ENCODE measurements around the gene NDUFA11. TPM values are rescaled to one million over a fixed set of nuclear protein-coding genes. Genes with fewer than 3 reads are reported as not detected.

NDUFA11 gene
- total RNA-seq, 1 experiment from 2014 or later, result 244 TPM

GRCh38 chr19:5905114-5905778, 1.7 kb upstream of the NDUFA11 start:
- Histone ChIP-seq H3K27me3 (ENCODE audit: control insufficient read depth, insufficient read depth, low read length) (no peaks in the 10 kb centered on the region), H3K36me3 (replicated peaks; ENCODE audit: control insufficient read depth, insufficient read depth, low read length) (peaks cover 1% of the 10 kb centered on the region), H3K4me3 (ENCODE audit: insufficient read depth, low read depth, low read length) (peak overlapping the region; percentile 64)
- no peak for DNase-seq

- peak; percentile 100 for DNase-seq
- H3K4me3 ChIP-seq (ENCODE audit: insufficient read depth, low read depth, low read length), result peak within 1 kb of the TSS; percentile 96
- H3K27me3 ChIP-seq (ENCODE audit: control insufficient read depth, insufficient read depth, low read length), result no peaks in the 10 kb centered on the region
- peaks cover 1% of the 10 kb centered on the region for H3K36me3 ChIP-seq (replicated peaks; ENCODE audit: control insufficient read depth, insufficient read depth, low read length)
Measured at GRCh38 chr19:5904352-5905113, 943 bp upstream of the NDUFA11 start, which contains the start of gene VMAC. Gene VMAC, plus strand, starts transcription at chr19:5904872. Its CDS starts 19 bp downstream, at chr19:5904891.

- Histone ChIP-seq H3K36me3 (replicated peaks; ENCODE audit: control insufficient read depth, insufficient read depth, low read length) (peaks cover 1% of the 10 kb centered on the region), H3K27me3 (ENCODE audit: control insufficient read depth, insufficient read depth, low read length) (no peaks in the 10 kb centered on the region), H3K4me3 (ENCODE audit: insufficient read depth, low read depth, low read length) (peak overlapping the region; percentile 96)
- DNase-seq, result no peak
Measured at GRCh38 chr19:5903056-5903623, 450 bp downstream of the NDUFA11 start.

- Histone ChIP-seq H3K4me3 (ENCODE audit: insufficient read depth, low read depth, low read length) (no peak overlapping the region), H3K36me3 (replicated peaks; ENCODE audit: control insufficient read depth, insufficient read depth, low read length) (peaks cover 1% of the 10 kb centered on the region), H3K27me3 (ENCODE audit: control insufficient read depth, insufficient read depth, low read length) (no peaks in the 10 kb centered on the region)
- DNase-seq, result no peak
Measured at GRCh38 chr19:5900976-5901375, 2.6 kb downstream of the NDUFA11 start.

- Histone ChIP-seq H3K4me3 (ENCODE audit: insufficient read depth, low read depth, low read length) (no peak overlapping the region), H3K36me3 (replicated peaks; ENCODE audit: control insufficient read depth, insufficient read depth, low read length) (peaks cover 3% of the 10 kb centered on the region), H3K27me3 (ENCODE audit: control insufficient read depth, insufficient read depth, low read length) (no peaks in the 10 kb centered on the region)
- no peak for DNase-seq
Measured at GRCh38 chr19:5899728-5900526, 3.7 kb downstream of the NDUFA11 start.

GRCh38 chr19:5897189-5897969, 6.2 kb downstream of the NDUFA11 start:
- Histone ChIP-seq H3K36me3 (replicated peaks; ENCODE audit: control insufficient read depth, insufficient read depth, low read length) (peaks cover 3% of the 10 kb centered on the region), H3K27me3 (ENCODE audit: control insufficient read depth, insufficient read depth, low read length) (no peaks in the 10 kb centered on the region), H3K4me3 (ENCODE audit: insufficient read depth, low read depth, low read length) (no peak overlapping the region)
- DNase-seq, result peak; percentile 86

GRCh38 chr19:5896365-5897076, 7.1 kb downstream of the NDUFA11 start:
- H3K4me3 ChIP-seq (ENCODE audit: insufficient read depth, low read depth, low read length), result no peak overlapping the region
- peaks cover 3% of the 10 kb centered on the region for H3K36me3 ChIP-seq (replicated peaks; ENCODE audit: control insufficient read depth, insufficient read depth, low read length)
- no peaks in the 10 kb centered on the region; the same call in 1 of the 2 replicates for H3K27me3 ChIP-seq (ENCODE audit: control insufficient read depth, insufficient read depth, low read length)
- no peak for DNase-seq

- DNase-seq, result no peak
Measured at GRCh38 chr19:5895890-5896289, 7.7 kb downstream of the NDUFA11 start.

GRCh38 chr19:5895409-5895808, 8.2 kb downstream of the NDUFA11 start:
- no peak for DNase-seq
- Histone ChIP-seq H3K27me3 (ENCODE audit: control insufficient read depth, insufficient read depth, low read length) (no peaks in the 10 kb centered on the region; the same call in 1 of the 2 replicates), H3K36me3 (replicated peaks; ENCODE audit: control insufficient read depth, insufficient read depth, low read length) (peaks cover 2% of the 10 kb centered on the region), H3K4me3 (ENCODE audit: insufficient read depth, low read depth, low read length) (no peak overlapping the region)

More at GRCh38 chr19:5895890-5896289, 7.7 kb downstream of the NDUFA11 start:
- Histone ChIP-seq H3K36me3 (replicated peaks; ENCODE audit: control insufficient read depth, insufficient read depth, low read length) (peaks cover 2% of the 10 kb centered on the region), H3K4me3 (ENCODE audit: insufficient read depth, low read depth, low read length) (no peak overlapping the region), H3K27me3 (ENCODE audit: control insufficient read depth, insufficient read depth, low read length) (no peaks in the 10 kb centered on the region; the same call in 1 of the 2 replicates)

GRCh38 chr19:5894704-5895349, 8.8 kb downstream of the NDUFA11 start:
- Histone ChIP-seq H3K36me3 (replicated peaks; ENCODE audit: control insufficient read depth, insufficient read depth, low read length) (peaks cover 2% of the 10 kb centered on the region), H3K4me3 (ENCODE audit: insufficient read depth, low read depth, low read length) (no peak overlapping the region), H3K27me3 (ENCODE audit: control insufficient read depth, insufficient read depth, low read length) (no peaks in the 10 kb centered on the region; the same call in 1 of the 2 replicates)
- DNase-seq, result peak; percentile 36

- H3K36me3 ChIP-seq (replicated peaks; ENCODE audit: control insufficient read depth, insufficient read depth, low read length), result peaks cover 2% of the 10 kb centered on the region
- peak; percentile 74 for DNase-seq
- H3K4me3 ChIP-seq (ENCODE audit: insufficient read depth, low read depth, low read length), result no peak overlapping the region
- no peaks in the 10 kb centered on the region; the same call in 1 of the 2 replicates for H3K27me3 ChIP-seq (ENCODE audit: control insufficient read depth, insufficient read depth, low read length)
Measured at GRCh38 chr19:5893907-5894703, 9.5 kb downstream of the NDUFA11 start.

- DNase-seq, result no peak
- Histone ChIP-seq H3K36me3 (replicated peaks; ENCODE audit: control insufficient read depth, insufficient read depth, low read length) (peaks cover 2% of the 10 kb centered on the region), H3K4me3 (ENCODE audit: insufficient read depth, low read depth, low read length) (no peak overlapping the region), H3K27me3 (ENCODE audit: control insufficient read depth, insufficient read depth, low read length) (no peaks in the 10 kb centered on the region; the same call in 1 of the 2 replicates)
Measured at GRCh38 chr19:5893296-5893903, 10.2 kb downstream of the NDUFA11 start.

Measured in H7 (cell line).